A673 (cell line): ENCODE data around the gene ABHD17A. TPM values are rescaled to one million over a fixed set of nuclear protein-coding genes. Genes with fewer than 3 reads are reported as not detected.

ENCODE experiments used
- BruUV-seq: library from RNA; stranded (reverse); fragments of 400-500 nt; replicated peaks from 2 replicates; lab custom pipeline; 2021; lab: Mats Ljungman, UMichigan
- CTCF ChIA-PET: fragments of 300-600 bp; sonication (Branson Sonifier 250); formaldehyde crosslinking; loops from one replicate; lab custom pipeline; 2022; ENCODE audit warnings: antibody characterized with exemption; lab: Charles Lee
- POLR2A ChIA-PET: fragments of 300-600 bp; sonication (Branson Sonifier 250); formaldehyde crosslinking; loops from one replicate; lab custom pipeline; 2022; ENCODE audit warnings: antibody characterized with exemption; ENCODE audit not compliant: low non-redundant PET; lab: Charles Lee
- DNase-seq: peaks from one replicate; pipeline ENCODE4 v3.0.0-alpha.2; 2015; ENCODE audit warnings: low spot score
- H3K27ac ChIP-seq: fragments of 200-600 bp; sonication (generic); 2 replicates; pipeline ENCODE4 v1.5.1; 2016; ENCODE audit warnings: mixed run types, low read depth, mild to moderate bottlenecking, mixed read lengths, antibody characterized with exemption, low read length; ENCODE audit not compliant: poor library complexity, severe bottlenecking
- H3K27me3 ChIP-seq: fragments of 200-600 bp; sonication (generic); replicated peaks from 2 replicates; pipeline ENCODE4 v1.6.1; 2017; ENCODE audit warnings: mixed run types, low read depth, mild to moderate bottlenecking, mixed read lengths, antibody characterized with exemption, low read length; ENCODE audit not compliant: insufficient read depth, poor library complexity
- H3K36me3 ChIP-seq: fragments of 200-600 bp; sonication (generic); 2 replicates; pipeline ENCODE4 v1.6.1; 2016; ENCODE audit warnings: mixed run types, mild to moderate bottlenecking, mixed read lengths, antibody characterized with exemption, low read length; ENCODE audit not compliant: insufficient read depth, poor library complexity, severe bottlenecking
- H3K4me1 ChIP-seq: fragments of 200-600 bp; sonication (generic); 2 replicates; pipeline ENCODE4 v1.6.1; 2017; ENCODE audit warnings: mixed run types, mild to moderate bottlenecking, mixed read lengths, antibody characterized with exemption, low read length; ENCODE audit not compliant: insufficient read depth, poor library complexity, severe bottlenecking
- H3K4me3 ChIP-seq: fragments of 200-600 bp; sonication (generic); 2 replicates; pipeline ENCODE4 v1.5.1; 2016; ENCODE audit warnings: low read depth, mixed run types, mild to moderate bottlenecking, mixed read lengths, low read length; ENCODE audit not compliant: poor library complexity, severe bottlenecking
- H3K9me3 ChIP-seq: fragments of 200-600 bp; sonication (generic); 2 replicates; pipeline ENCODE4 v1.6.1; 2016; ENCODE audit warnings: mixed run types, low read depth, mild to moderate bottlenecking, mixed read lengths, antibody characterized with exemption, low read length; ENCODE audit not compliant: poor library complexity, severe bottlenecking
- EZH2 ChIP-seq: fragments of 200-600 bp; sonication (generic); IDR thresholded peaks from 2 replicates; pipeline ENCODE4 v1.6.1; 2017; ENCODE audit warnings: borderline replicate concordance, low read depth, mild to moderate bottlenecking, mixed read lengths, antibody characterized with exemption, low read length; ENCODE audit not compliant: poor library complexity, severe bottlenecking
- intact Hi-C: fragments of 100-400 bp; cut with micrococcal nuclease; formaldehyde crosslinking; loops from one replicate; pipeline ENCODE4 v1.10.0; 2022; ENCODE audit not compliant: unreplicated experiment
- total RNA-seq: library from RNA; stranded (reverse); gene quantifications from 2 replicates; pipeline ENCODE4 v1.2.3, GENCODE V29; 2021
- TF ChIP-seq, protein P1 (sequence below): fragments of 300-800, 200-600 bp; sonication (generic); conservative IDR thresholded peaks from 2 replicates; pipeline ENCODE4 v1.5.1; 2017; ENCODE audit warnings: low read depth, mild to moderate bottlenecking, antibody characterized with exemption, low read length, moderate library complexity, mixed read lengths

ABHD17A gene
- total RNA-seq, 1 experiment from 2014 or later: 56.9 TPM

DNA sequence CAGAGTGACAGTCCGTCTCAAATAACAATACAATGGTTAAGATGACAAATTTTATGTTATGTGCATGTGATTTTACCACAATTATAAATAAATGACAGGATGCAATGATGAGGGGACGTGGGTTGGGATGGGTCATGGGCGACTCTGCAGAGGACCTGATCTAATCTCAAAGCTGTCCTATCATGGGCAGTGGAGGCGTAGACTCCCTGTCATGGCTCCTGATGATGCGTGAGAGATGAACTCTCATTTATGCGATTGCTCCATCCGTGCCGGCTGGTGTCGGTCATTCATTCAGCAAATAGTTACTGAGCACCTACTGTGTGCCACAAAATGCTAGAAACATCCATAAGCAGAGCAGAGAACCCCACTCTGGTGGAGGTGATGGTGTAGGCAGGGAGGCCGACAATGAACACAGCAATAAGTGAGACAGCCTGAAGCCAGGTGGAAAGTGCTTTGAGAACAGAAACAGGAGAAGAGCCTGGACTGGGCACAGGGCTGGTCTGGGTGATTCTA lies 35.4 kb downstream of the ABHD17A start:
- Histone ChIP-seq H3K27ac (no peak overlapping the region), H3K36me3 (peaks cover 4% of the 10 kb centered on the region), H3K4me1 (peaks cover 49% of the 10 kb centered on the region), H3K9me3 (no peaks in the 10 kb centered on the region), H3K27me3 (no peaks in the 10 kb centered on the region), H3K4me3 (no peak overlapping the region)
- BruUV-seq: no TSS peak
- intact Hi-C loops: loop anchor here (5.0 kb wide), 1 partner anchor 178 kb away; no protein-coding TSS in a partner anchor
- TF ChIP-seq EZH2: no peak
- TF ChIP-seq, protein P1, sequence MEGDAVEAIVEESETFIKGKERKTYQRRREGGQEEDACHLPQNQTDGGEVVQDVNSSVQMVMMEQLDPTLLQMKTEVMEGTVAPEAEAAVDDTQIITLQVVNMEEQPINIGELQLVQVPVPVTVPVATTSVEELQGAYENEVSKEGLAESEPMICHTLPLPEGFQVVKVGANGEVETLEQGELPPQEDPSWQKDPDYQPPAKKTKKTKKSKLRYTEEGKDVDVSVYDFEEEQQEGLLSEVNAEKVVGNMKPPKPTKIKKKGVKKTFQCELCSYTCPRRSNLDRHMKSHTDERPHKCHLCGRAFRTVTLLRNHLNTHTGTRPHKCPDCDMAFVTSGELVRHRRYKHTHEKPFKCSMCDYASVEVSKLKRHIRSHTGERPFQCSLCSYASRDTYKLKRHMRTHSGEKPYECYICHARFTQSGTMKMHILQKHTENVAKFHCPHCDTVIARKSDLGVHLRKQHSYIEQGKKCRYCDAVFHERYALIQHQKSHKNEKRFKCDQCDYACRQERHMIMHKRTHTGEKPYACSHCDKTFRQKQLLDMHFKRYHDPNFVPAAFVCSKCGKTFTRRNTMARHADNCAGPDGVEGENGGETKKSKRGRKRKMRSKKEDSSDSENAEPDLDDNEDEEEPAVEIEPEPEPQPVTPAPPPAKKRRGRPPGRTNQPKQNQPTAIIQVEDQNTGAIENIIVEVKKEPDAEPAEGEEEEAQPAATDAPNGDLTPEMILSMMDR: no peak
- DNase-seq: no peak
- POLR2A ChIA-PET: no interaction called here
- CTCF ChIA-PET: no interaction called here

DNA sequence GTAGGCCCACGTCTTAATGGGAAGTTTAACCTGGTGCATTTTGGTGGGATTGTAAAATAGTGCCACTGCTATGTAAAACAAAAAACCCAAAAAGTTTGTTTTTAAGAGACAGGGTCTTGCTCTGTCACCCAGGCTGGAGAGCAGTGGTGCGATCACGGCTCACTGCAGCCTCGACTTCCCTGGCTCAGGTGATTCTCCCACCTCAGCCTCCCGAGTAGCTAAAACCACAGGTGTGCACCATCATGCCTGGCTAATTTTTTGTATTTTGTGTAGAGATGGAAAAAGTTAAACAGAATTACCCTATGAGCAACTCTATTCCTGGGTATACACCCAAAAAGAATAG lies 36.2 kb downstream of the ABHD17A start:
- DNase-seq: no peak
- TF ChIP-seq, protein P1: no peak
- TF ChIP-seq EZH2: no peak
- Histone ChIP-seq H3K27ac (no peak overlapping the region), H3K27me3 (no peaks in the 10 kb centered on the region), H3K4me3 (no peak overlapping the region), H3K36me3 (peaks cover 4% of the 10 kb centered on the region), H3K4me1 (peaks cover 42% of the 10 kb centered on the region), H3K9me3 (no peaks in the 10 kb centered on the region)
- ChIA-PET CTCF (no interaction called here), POLR2A (no interaction called here)
- intact Hi-C loops: loop anchor here (5.0 kb wide), 1 partner anchor 177 kb away; no protein-coding TSS in a partner anchor
- BruUV-seq: no TSS peak

DNA sequence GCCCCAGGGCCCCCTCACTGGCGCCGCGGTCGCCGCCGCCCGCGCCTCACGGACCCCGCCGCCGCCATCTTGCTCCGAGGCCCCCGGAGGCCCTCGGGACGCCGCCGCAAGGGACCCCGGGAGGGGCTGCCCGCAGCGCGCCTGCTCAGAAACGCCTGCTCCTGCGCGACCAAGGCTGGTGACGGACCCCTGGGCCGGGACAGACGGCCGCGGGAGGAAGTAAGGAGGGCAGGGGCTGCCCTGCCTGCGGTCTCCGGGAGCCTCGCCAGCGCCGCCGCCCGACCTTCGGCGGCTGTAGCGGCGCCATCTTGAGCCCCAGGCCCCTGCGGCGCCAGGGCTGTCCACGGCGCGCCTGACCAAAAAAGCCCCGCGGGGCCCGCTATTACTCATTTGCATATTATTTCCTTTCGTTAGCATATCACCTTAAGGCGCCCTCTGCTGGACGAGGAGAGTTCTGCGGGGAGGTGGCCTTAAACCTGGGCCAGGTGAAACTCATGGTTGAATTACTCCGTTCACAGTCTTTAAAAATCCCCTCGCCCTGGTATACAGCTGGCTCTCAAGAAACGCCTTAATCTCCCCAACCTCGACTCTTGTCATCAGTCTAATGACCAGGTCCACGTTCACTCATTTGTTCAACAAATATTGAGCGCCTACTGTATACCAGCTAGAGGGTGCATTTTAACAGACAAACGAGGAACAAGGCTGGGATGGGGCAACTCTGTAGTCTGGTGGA lies 36.7 kb downstream of the ABHD17A start, which contains the start of gene REXO1:
Gene REXO1 (minus strand): TSS at position 85 of the 733 bp plus-strand sequence. CDS start 125 bp downstream, outside the sequence.
- Histone ChIP-seq H3K9me3 (no peaks in the 10 kb centered on the region), H3K27me3 (no peaks in the 10 kb centered on the region), H3K36me3 (no peaks in the 10 kb centered on the region), H3K4me1 (peaks cover 36% of the 10 kb centered on the region), H3K4me3 (peak within 1 kb of the TSS; percentile 99), H3K27ac (peak within 1 kb of the TSS; percentile 100)
- TF ChIP-seq, protein P1: peak; percentile 99
- no peak for TF ChIP-seq EZH2
- intact Hi-C loops: loop anchor here (5.0 kb wide), 1 partner anchor 176 kb away; no protein-coding TSS in a partner anchor
- CTCF ChIA-PET: no interaction called here
- peak; percentile 97 for DNase-seq
- no TSS peak for BruUV-seq
- POLR2A ChIA-PET: no interaction called here
